Skin epidermis (tissue), 12 donors: ENCODE data around the gene DHRS13.

ENCODE experiments used
- H3K27ac ChIP-seq, 21 experiments: fragments of 200-600 bp; sonication (generic) in 11 of 21; one replicate each; pipeline ENCODE4 v1.5.0; 2020; ENCODE audit warnings: mild to moderate bottlenecking in 3 of 21, inconsistent platforms in 2 of 21, moderate library complexity in 2 of 21
- H3K4me3 ChIP-seq, 7 experiments: fragments of 200-600 bp; sonication (generic) in 2 of 7; one replicate each; pipeline ENCODE4 v1.5.0; 2020; ENCODE audit warnings: inconsistent platforms in 2 of 7, mild to moderate bottlenecking in 2 of 7, moderate library complexity in 1 of 7

The DHRS13 gene, protein sequence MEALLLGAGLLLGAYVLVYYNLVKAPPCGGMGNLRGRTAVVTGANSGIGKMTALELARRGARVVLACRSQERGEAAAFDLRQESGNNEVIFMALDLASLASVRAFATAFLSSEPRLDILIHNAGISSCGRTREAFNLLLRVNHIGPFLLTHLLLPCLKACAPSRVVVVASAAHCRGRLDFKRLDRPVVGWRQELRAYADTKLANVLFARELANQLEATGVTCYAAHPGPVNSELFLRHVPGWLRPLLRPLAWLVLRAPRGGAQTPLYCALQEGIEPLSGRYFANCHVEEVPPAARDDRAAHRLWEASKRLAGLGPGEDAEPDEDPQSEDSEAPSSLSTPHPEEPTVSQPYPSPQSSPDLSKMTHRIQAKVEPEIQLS

DNA sequence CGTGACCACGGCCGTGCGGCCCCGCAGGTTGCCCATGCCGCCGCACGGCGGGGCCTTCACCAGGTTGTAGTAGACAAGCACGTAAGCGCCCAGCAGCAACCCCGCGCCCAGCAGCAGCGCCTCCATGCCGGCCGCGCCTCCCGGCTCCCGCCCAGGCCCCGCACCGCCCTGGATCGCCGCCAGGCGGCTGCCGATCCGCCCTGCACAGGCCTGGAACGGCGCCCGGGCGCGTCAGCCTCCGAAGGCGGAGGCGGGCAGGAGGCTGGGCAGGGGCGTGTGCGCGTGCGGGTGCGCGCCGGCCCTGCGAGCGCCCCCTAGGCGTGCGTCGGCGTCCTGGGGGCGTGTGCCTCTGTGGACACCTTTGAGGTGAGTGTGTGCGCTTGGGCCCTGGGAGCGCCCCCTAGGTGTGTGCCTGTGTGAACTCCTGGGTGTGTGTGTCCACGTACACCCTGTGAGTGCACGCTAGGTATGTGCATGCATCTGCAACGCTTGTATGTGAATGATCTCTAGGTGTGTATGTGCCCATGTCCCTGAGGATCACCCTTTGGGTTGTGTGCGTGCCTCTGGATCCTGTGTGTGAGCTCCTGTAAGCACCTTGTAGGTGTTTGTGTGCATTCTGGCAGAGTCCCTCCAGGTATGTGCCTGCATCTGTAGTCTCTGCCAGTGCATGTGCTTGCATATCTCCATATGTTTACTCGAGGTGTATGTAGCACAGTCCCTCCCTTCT is at the start of gene DHRS13:
TSS of gene DHRS13 (minus strand) at position 261 of the 727 bp plus-strand sequence. CDS start at position 126, 135 bp downstream.
- Histone ChIP-seq H3K4me3 (peak within 1 kb of the TSS; percentile 46 to 85 (median 68)), H3K27ac (peak within 1 kb of the TSS in 20 of 21 experiments; percentile 57 to 92 (median 82))

DNA sequence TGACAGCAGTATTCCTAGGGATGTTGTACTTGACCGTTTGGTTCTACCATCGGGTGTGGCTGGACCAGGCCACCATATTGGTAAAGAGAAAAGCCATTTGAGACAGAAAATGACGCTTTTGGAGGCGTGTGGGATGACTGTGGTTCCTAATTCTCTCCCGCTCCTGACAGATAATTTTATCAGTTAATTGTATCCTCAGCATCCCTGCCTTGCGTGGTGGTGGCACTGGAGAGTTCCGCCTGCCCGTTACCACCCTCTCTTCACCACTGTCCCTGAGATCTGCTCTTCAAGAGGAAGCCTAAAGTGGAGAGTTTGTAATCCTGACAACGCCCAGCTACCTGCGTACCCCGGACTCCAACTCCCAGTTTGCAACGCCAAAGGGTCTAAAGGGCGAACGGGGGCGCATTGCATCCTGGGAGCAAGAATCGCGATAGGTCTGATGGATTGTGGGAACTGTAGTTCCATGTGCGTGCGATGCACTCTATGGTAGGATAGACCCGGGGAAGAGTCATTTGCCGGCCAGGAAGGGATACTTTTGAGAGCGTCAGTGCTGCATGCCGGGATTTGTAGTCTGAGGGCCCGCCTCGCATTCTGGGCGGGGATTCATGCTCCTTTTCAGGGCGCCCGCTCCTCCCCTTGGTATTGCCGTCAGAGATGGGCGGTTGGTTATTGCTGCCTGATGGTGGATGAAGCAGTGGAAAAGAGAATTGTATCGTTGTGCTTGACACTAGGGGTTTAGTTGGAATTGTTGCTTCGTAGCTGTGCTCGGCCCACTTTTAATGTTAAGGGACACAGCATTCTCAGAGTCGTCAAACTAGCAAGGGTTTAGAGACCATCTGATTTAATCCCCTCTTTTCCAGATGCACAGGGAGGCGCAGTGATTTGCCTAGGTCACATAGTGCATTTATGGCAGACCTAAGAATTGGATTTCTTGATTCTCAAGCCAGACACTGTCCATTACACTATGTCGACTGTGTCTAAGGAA is 49.4 kb upstream of the DHRS13 start:
- peak overlapping the region; percentile 35 to 98 (median 92) for H3K4me3 ChIP-seq
- peak overlapping the region; percentile 69 to 100 (median 97) for H3K27ac ChIP-seq

DNA sequence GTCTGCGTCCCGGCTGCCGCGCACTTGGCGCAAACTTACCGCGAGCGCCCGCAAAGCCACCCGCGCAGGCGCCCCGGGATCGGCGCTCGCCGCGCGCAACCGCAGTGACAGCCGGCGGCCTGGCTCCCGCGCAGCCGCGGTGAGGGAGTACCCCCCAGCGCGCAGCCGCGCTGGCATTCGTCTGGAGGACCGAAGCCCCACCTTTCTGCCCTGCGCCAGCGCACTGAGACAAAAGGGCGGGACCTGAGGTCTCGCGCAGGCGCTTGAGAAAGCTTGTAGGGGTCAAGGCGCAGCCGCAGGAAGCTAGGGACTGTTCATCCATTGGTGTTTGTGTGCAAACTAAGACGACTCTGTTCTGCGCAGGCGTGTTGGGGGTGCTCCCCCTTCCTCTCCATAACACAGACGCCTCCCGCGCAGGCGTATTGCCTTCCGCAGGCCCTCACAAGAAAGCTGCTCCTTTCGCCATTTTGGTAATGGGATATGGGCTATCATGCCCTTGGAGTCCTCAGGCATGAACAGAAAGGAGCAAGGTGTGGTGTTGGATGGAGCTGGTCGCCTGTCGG is 48.6 kb upstream of the DHRS13 start, which contains the start of gene PHF12:
TSS of gene PHF12 (minus strand) at position 91 of the 563 bp plus-strand sequence. CDS start 558 bp downstream, outside the sequence.
- peak within 1 kb of the TSS; percentile 61 to 98 (median 92) for H3K4me3 ChIP-seq
- peak within 1 kb of the TSS; percentile 69 to 100 (median 97) for H3K27ac ChIP-seq

DNA sequence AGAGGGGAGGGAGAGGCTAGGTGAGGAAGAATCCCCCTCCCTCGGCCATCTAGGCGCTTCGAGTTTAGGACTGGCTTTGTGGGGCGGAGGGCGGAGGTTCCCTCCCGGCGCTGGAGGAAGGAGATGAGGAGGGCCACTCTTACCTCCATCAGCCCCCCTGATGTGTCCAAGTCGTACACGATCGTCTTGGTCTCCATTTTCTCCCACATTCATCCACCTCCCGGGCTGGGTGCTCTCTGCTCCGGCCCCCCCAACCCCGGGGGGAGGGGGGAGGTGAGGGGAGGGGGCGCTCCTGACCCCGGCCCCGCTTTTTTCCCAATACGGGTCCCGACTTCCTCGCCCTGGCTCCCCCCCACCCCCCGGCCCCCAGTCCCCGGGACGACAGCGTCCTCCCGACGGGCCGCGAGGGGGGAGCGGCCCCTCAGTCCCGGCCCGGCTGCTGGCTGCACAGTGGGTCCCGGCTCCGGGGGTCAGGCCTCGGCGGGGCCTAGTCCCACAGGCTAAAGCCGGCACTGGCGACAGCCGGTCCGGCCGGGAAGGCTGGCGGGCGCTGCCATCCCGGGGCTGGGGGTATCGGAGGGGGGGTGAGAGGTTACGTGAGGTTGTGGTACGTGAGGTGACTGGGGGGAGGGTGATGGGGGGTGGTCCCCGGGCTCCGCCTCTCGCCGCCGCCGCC is 48.0 kb upstream of the DHRS13 start:
- Histone ChIP-seq H3K4me3 (peak overlapping the region; percentile 61 to 98 (median 92)), H3K27ac (peak overlapping the region; percentile 55 to 99 (median 96))

DNA sequence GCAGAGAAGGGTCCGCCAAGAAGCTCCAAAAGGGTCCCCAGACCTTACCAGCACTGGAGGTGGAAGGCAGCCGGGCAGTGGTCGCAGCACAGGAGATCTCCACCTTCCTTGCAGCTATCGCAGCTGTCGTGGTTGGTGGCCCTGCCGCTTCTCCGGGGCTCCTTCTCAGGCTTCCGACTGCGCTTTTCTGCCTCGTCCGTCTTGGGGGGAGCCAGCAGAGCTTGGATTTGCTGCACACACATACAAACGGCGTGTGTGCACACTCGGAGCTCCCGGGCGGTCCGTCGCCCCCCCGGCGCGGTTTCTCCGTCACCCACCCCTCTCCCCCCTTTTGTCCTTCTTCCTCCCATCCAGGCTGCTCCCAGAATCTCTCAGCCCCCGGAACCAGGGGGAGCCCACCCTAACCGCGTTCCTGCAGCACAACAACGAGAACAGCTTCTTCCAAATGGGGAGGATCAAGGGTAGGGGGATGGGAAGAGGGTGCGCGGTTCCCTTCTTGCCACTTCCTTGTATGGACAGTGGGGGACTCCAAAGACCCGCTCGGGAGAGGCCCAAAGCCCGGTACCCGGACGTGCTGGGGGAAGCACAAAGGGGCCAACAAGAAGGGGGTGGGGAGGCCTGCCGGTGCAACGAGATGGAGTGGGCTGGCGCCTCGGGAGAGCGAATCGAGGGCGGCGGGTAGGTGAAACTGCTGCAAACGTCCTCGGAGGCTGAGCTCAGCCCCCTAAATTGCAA is 47.3 kb upstream of the DHRS13 start:
- H3K4me3 ChIP-seq: peak overlapping the region; percentile 61 to 98 (median 92)
- H3K27ac ChIP-seq: peak overlapping the region; percentile 55 to 99 (median 96)

DNA sequence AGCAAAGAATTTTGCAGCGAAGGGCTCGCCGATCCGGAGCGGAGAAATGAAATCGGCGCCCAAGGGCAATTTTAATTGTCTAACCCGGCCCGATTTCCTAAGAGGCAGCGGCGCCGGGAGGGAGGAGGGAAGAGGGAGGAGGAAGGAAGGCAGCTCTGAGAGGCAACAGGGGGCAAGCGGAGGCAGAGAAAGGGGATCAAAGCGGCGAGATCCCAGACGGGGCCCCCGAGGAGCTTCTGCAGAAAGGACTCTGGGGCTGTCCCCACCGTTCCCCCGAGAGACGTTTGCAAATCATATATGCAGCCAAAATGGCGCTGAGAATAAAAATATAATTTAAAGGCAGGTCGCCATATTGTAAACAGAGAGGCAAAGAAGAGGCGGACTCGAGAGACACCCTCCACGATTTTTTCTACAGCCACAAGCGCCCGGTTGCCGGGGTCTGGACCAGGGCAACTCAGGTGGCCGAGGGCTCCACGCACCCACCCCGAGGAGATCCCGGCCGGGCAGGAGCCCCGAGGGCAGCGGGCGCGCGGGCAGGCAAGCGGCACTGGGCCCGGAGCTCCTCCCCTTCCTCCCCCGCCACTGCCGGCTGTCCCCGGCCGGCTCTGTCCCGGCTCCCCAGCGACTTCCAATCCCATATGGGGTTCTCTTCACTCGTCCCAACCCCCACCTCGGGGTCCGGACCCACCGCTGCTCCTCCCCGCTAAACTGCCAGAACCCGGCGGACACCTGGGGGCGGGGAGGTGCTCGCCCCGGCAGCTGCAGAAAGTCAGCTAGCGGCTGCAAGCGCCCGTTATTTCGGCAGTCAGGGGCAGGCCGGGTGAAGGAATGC is 46.5 kb upstream of the DHRS13 start:
- H3K27ac ChIP-seq: peak overlapping the region; percentile 55 to 99 (median 96)
- H3K4me3 ChIP-seq: peak overlapping the region; percentile 61 to 98 (median 92)

DNA sequence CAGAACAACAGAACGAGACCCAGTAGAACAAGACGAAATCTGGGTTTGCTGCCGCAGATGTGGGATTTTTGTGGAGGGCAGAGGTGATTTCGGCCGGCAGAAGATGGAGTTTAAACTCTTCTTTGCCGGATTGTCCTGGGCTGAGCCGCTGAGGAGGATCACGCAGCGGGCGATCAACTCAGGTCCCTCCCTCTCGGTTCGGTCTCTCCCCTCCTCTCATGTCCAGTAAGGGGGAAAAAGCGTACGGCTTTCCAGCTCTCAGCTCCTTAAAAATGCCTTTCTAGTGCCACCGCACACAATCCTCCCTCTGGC is 46.0 kb upstream of the DHRS13 start:
- H3K27ac ChIP-seq: peak overlapping the region; percentile 55 to 99 (median 96)
- peak overlapping the region; percentile 61 to 98 (median 92) for H3K4me3 ChIP-seq

DNA sequence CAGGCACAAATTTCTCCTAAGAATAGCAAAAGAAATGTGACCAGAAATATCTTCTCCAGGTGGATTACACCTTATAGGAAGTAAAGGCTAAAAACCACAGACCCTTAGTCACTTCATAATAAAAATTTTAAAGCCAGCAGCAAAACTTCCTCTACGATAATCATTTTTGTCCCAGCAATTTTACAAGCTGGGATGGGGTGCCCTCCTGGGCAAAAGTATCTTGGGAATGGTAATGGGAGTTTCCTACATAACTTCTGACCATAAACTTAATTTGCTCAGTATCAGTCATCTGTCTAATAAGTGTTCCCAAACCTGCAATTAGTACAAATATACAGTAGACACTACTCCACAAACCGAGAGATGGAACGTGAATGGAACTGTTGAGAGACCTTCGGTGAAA is 45.5 kb upstream of the DHRS13 start:
- H3K4me3 ChIP-seq: peak overlapping the region; percentile 61 to 98 (median 92)
- peak overlapping the region in 19 of 21 experiments; percentile 80 to 99 (median 96) for H3K27ac ChIP-seq

DNA sequence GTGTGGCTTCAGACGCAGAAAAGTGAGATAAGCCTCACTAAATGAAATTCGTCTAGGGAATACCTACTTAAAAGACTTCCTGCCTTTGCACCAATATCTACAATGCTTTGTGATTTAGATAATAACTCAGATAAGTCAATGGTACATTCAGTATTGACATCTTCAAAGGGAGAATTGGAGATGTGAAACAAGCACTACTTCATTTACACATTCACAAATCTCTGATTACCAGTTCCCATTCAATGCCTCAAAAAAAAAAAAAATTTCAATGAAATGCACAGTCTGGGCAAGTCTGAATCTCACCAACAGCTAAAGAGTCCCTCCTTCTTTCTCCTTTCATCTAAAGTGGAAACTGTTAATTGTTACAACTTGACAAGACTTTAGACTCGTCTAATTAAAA is 44.8 kb upstream of the DHRS13 start:
- Histone ChIP-seq H3K27ac (peak overlapping the region in 8 of 21 experiments; percentile 22 to 99 (median 97)), H3K4me3 (no peak overlapping the region)

DNA sequence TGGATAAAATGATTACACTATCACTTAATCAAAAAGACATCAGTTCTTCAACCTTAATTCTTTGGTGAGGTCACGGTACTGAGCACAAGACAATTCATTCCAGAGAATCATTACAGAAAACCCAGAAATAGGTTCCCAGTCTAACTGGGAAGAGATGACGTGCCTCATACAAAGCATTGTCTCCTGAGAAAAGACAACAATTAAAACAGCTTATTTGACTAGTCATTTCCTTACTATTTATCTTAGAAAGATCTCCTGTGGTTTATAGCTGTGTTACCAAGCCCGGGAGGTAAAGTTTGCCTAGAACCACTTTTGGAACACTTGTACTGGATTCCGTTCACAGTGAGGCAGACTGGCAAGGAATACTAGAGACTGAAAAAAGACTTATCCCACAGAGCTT is 43.4 kb upstream of the DHRS13 start:
- Histone ChIP-seq H3K4me3 (no peak overlapping the region), H3K27ac (peak overlapping the region in 8 of 21 experiments; percentile 20 to 98 (median 34))

DNA sequence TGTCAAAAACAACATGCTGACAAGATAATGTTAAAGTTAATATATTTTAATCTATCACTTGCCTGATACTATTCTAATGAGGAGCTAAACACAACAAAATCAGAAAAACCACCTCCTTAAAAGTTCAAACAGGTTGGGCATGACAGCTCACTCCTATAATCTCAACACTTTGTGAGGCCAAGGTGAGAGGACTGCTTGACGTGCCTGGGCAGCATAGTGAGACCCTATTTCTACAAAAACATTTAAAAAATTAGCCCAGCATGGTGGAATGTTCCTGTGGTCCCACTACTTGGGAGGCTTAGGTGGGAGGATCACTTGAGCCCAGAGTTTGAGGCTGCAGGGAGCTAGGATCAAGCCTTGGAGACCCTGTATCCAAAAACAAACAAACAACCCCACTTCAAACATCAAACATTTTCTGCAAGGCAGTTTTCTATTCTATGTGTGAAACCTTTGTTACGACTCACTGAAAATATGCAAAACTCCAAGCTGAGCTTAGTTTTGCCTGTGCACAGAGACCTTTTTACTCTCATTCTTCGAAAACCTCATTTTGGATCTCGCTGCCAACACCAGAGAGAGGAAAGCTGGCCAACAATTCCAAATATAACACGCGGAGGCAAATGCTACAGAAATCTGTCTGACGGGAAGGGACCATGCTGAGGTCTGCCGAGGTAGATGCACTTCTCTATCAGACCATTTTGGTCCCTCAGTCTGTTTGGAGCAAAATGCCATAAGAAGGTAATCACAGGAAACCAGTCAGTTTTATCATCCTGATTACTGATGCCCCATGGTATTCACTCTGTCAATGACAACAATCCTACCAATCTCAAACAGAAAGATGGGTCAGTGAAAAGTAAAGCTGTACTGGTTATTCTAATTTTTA is 42.2 kb upstream of the DHRS13 start:
- Histone ChIP-seq H3K4me3 (no peak overlapping the region), H3K27ac (peak overlapping the region in 4 of 21 experiments; percentile 24 to 98 (median 30))

DNA sequence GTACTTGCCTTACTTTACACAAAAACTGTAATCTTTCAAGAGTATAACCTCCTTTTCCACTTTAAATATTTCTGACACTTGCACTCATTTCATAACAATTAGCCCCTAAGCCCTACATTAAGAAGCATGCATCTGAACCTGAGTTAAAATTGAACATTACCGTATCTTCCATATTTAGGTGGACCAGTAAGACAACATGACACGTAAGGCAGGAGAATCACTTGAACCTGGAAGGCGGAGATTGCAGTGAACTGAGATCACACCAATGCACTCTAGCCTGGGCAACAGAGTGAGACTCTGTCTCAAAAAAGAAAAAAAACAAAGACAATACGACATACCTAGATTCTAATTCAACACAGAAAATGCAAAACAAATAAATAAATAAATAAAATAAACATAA is 41.5 kb upstream of the DHRS13 start:
- H3K27ac ChIP-seq: no peak overlapping the region
- no peak overlapping the region for H3K4me3 ChIP-seq

DNA sequence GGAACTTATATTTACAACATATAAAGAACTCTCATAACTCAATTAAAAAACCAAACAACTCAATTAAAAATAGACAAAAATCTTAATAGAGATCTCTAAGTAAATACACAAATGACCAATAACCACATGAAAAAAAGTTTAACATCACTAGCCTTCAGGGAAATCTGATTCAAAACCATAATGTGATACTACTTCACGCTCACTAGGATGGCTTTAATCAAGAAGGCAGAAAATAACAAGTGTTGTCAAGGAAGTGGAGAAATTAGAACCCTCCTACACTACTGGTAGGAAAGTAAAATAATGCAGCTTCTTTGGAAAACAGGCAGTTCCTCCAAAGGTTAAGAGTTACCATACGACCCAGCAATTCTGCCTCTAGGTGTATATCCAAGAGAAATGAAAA is 40.0 kb upstream of the DHRS13 start:
- no peak overlapping the region for H3K4me3 ChIP-seq
- H3K27ac ChIP-seq: no peak overlapping the region

DNA sequence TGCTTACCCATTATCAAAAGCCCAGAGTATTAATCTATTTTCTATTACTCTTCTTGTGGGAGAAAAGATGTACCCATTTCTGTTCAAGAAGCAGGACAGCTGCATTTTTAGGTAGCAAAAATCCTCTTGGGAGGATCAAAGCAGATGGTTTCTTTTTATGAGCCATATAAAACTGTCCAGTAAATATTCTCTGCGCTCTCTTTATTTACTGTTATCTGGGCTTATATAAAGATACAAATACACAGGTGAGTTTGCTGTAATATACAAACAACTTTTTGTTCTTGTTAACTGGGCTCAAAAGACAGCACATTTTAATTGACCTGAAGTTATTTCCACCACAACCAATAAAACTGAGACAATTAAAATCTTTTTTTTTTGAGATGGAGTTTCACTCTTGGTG is 38.4 kb upstream of the DHRS13 start:
- no peak overlapping the region for H3K27ac ChIP-seq

DNA sequence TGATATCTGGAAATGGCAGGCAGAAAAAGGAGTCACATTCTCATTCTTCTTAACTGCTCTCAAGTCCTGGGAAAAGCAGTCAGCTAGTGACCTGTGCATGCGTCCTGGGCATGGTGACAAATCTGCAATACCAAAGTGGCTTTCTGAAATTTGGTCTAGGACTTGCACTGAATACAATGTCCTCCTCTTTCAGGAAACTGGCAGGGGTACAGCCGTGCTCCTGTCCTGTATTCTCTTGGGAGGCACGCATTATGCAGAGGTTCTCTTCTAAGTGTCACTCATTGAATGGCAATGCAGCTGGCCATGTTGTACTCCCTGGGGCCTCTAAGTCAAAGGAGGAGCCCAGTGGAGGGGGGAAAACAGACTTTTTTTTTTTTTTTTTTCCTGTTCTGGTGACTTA is 37.8 kb upstream of the DHRS13 start:
- H3K27ac ChIP-seq: no peak overlapping the region
- no peak overlapping the region for H3K4me3 ChIP-seq

More for the DNA sequence above, 38.4 kb upstream of the DHRS13 start:
- H3K4me3 ChIP-seq: no peak overlapping the region

DNA sequence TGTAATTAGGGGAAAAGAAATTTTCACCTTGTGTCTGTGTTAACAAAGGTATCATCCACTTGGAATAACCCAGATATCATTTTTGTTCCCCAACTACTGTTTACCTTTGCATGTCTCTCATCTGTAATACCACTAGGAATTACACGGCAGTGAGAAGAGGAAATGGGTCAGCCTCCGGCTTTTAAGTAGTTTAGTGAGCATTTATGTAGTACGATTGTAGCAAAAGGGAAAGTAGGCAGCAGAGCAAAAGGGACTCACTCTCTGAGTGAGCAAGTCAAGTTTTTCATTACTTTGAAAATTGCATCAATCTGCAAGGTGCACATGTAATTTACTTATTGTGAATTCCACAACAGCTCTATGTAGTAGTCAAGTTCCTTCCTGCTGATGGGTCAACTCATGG is 37.3 kb upstream of the DHRS13 start:
- no peak overlapping the region for H3K27ac ChIP-seq

More for the DNA sequence above, 37.3 kb upstream of the DHRS13 start:
- no peak overlapping the region for H3K4me3 ChIP-seq
